HL-60 (cell line): ENCODE measurements around the gene CLDN12.

ENCODE experiments used
- DNase-seq, 2 experiments: peaks; one replicate each; pipeline ENCODE4 v3.0.0-alpha.2; 2010 to 2020; ENCODE audit warnings: low read depth in 1 of 2, low spot score in 1 of 2
- H3K27ac ChIP-seq: fragments of 250-450 bp; sonication (Bioruptor Pico); replicated peaks from 2 replicates; pipeline ENCODE4 v1.5.1; 2020; ENCODE audit warnings: mild to moderate bottlenecking, moderate library complexity
- H3K27me3 ChIP-seq: fragments of 250-450 bp; sonication (Bioruptor Pico); 2 replicates; pipeline ENCODE4 v1.5.1; 2021; ENCODE audit warnings: mild to moderate bottlenecking, moderate library complexity; ENCODE audit not compliant: insufficient read depth, poor library complexity, severe bottlenecking
- H3K4me3 ChIP-seq: replicated peaks from 2 replicates; pipeline ENCODE4 v1.5.1; 2011; ENCODE audit warnings: mild to moderate bottlenecking, control low read depth, low read length; ENCODE audit not compliant: insufficient read depth
- CTCF ChIP-seq: IDR thresholded peaks from one replicate; pipeline ENCODE4 v1.5.1; 2011; ENCODE audit warnings: low read length, control low read depth, inconsistent platforms; ENCODE audit not compliant: insufficient read depth
- GABPA ChIP-seq: IDR thresholded peaks from 2 replicates; pipeline ENCODE4 v1.6.1; 2012; ENCODE audit warnings: low read depth
- POLR2AphosphoS5 ChIP-seq: IDR thresholded peaks from 2 replicates; pipeline ENCODE4 v1.6.1; 2012; ENCODE audit warnings: low read depth
- REST ChIP-seq: IDR thresholded peaks from 2 replicates; pipeline ENCODE4 v1.6.1; 2012; ENCODE audit warnings: low read depth; ENCODE audit not compliant: insufficient replicate concordance
- SPI1 ChIP-seq: IDR thresholded peaks from 2 replicates; pipeline ENCODE4 v1.6.1; 2012; ENCODE audit warnings: low read depth, mild to moderate bottlenecking, borderline replicate concordance

CLDN12 gene

GRCh38 chr7:90453931-90454330, 50.7 kb downstream of the CLDN12 start:
- DNase-seq: no peak
- TF ChIP-seq SPI1 (no peak), GABPA (no peak), REST (no peak), POLR2AphosphoS5 (no peak), CTCF (no peak)
- no peak overlapping the region for H3K4me3 ChIP-seq
- no peaks in the 10 kb centered on the region for H3K27me3 ChIP-seq
- no peak overlapping the region for H3K27ac ChIP-seq

GRCh38 chr7:90455163-90456030, 52.1 kb downstream of the CLDN12 start:
- peak; percentile 38 for TF ChIP-seq CTCF
- no peak for TF ChIP-seq REST
- peak; percentile 0 to 14 for DNase-seq
- Histone ChIP-seq H3K4me3 (no peak overlapping the region), H3K27me3 (no peaks in the 10 kb centered on the region), H3K27ac (no peak overlapping the region)

GRCh38 chr7:90458104-90458503, 54.8 kb downstream of the CLDN12 start:
- TF ChIP-seq REST (no peak), CTCF (no peak), POLR2AphosphoS5 (no peak), SPI1 (no peak), GABPA (no peak)
- no peak overlapping the region for H3K27ac ChIP-seq
- H3K27me3 ChIP-seq: no peaks in the 10 kb centered on the region
- no peak overlapping the region for H3K4me3 ChIP-seq
- no peak for DNase-seq
